GM18517 (cell line): ENCODE measurements around the gene BMERB1.
"Not testable (repeated sequence)": the region's sequence is repeated elsewhere in the genome, so short reads cannot be mapped to it uniquely, and the experiment has no call there.

Source experiments
- ATAC-seq: cut with Tn5 transposase; IDR thresholded peaks from one replicate; pipeline ENCODE4 v1.9.1; 2021; ENCODE audit warnings: mild to moderate bottlenecking, moderate library complexity; ENCODE audit not compliant: unreplicated experiment

The BMERB1 gene

GRCh38 chr16:15607221-15607699, 172.9 kb downstream of the BMERB1 start:
- not testable (repeated sequence) for ATAC-seq

- ATAC-seq = no peak
These were observed 173.5 kb downstream of the BMERB1 start for GRCh38 chr16:15607700-15608396.

DNA sequence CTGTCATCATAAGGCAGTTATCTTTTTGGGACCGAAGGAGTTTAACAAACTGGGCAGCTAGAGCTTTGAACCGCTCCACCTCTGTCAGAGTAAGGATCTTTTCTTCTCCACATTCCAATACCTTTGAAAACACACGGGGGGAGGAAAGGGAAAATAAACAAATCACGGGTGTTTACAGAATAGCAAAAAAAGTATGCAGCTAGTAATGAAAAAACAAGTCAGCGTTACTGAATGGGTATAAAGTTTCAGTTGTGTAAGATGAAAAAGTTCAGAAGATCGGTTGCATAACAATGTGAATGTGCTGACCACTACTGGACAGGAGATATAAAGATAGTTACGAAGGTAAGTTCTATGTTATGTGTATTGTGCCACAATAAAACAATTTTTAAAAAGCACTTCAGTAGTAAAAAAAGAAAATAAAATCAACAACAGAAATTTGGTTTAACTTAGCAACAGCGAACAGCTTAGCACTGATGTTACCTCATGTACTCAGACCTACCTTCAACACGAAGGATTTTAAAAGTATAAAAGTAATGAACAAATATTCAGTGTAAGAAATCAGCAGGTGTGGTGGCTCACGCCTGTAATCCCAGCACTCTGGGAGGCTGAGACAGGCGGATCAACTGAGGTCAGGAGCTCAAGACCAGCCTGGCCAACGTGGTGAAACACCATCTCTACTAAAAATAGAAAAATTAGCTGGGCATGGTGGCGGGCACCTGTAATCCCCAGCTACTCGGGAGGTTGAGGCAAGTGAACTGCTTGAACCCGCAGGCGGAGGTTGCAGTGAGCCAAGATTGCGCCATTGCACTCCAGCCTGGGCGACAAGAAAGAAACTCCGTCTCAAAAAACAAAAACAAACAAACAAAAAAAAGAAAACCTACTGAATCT, 174.3 kb downstream of the BMERB1 start:
- no peak for ATAC-seq

- ATAC-seq = no peak
These were observed 174.9 kb downstream of the BMERB1 start for GRCh38 chr16:15609286-15609649.

DNA sequence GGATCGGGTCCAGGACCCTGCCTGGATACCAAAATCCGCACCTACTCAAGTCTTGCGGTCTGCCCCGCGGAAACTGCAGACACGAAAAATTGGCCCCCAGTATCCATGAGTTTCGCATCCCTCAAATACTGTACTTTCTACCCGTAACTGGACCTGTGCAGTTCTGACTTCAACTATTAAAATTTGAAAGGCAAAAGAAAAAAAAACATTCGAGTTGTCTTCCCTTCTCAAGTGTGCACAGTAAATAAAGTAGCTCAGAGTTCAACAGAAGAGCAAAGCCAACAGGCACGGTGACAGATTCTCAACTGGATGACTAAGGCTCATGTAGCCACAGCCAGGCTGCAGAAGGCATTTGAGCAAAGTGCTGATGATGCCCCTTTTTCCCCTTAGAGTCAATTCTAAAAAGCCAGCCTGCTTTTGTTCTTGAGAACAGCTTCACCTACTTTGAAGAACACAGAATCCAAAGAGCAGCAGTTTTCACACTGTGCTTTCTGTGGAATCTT, 176.0 kb downstream of the BMERB1 start:
- ATAC-seq = no peak

DNA sequence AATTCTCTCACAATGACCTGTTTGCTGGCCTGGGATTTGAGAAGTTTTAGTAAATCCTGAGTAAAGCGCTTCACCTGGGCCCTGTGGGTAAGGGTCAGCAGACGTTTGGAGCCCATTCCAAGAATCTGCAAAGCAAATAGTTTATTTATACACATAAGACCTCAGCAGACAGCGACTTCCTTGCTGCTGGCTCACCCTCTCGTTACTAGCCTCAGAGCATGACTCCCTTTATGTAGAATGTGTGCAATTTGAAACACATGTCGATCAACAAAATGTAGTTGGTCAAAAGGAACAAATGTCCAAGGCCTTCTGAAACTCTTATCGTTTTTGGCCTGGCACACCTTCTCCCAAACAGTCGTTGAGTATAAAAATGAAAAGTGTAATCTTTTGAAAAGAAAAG, 177.2 kb downstream of the BMERB1 start:
- ATAC-seq = no peak

- no peak for ATAC-seq
These were observed 179.3 kb downstream of the BMERB1 start for GRCh38 chr16:15613676-15614075.

GRCh38 chr16:15616012-15616411, 181.6 kb downstream of the BMERB1 start:
- ATAC-seq = no peak

GRCh38 chr16:15616475-15617165, 182.2 kb downstream of the BMERB1 start:
- no peak for ATAC-seq

DNA sequence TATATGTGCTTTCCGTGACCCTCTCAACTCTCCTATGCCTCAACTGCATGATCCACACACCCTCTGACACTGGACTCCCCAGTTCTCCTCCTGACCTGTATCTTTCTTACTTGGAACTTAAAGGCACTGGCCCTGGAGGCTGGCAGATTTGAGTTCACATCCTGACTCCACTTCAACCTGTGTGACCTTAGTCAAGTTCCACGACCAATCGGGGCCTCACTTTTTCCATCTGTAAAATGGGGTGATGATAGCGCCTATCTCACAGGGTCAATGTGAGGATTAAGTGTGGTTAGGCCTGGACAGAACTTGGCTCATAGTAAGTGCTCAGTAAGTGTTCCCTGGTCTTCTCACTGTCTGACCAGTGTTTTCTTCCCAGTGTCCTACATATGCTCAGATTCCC, 183.5 kb downstream of the BMERB1 start:
- ATAC-seq = no peak

- no peak for ATAC-seq
These were observed 184.0 kb downstream of the BMERB1 start for GRCh38 chr16:15618392-15618791.

DNA sequence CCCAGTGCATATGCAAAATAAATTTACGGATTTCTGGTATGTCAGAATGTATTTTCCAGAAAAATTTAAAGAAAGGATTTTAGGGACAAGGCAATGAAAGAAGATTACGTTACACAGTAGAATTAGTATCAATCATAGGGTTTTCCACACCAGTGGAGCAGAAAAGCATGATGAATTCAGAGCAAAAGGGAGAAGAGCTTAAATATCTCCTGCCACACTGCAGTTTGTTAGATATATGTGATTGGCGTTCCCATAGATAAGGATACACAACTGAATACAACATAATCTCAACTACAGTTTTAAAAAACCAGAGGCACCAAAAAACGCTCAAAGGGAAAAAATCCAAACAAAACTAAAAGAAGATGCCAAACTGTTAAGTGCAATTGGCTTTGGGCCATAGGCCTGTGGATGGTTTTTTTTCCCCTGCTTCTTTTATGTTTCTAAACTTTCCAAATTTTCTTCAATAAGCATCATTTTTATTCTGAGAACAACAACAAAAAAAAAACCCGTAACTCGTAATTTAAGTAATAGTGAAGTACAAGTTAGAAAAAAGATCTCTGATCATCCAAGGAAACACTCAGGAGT, 186.3 kb downstream of the BMERB1 start:
- no peak for ATAC-seq

GRCh38 chr16:15621456-15621855, 187.1 kb downstream of the BMERB1 start:
- ATAC-seq = no peak

DNA sequence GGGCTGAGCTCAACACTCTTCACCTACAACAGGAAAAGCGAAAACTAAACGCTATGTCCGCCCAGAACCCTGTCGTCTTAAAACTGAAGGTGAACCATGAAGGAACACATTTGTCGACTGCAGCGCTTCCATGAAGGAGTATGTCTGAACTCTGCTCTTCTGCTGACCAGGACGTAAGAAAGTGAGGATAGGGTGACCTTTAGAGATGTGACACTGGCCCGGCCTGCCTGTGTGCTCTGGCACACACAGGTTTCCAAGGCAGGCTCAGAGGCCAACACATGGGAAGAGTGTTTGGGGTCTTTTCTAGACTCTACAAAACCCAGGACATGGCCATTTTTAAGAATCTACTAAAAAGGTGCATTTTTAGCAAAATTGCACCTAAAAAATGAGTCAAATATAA, 187.5 kb downstream of the BMERB1 start:
- ATAC-seq = no peak

DNA sequence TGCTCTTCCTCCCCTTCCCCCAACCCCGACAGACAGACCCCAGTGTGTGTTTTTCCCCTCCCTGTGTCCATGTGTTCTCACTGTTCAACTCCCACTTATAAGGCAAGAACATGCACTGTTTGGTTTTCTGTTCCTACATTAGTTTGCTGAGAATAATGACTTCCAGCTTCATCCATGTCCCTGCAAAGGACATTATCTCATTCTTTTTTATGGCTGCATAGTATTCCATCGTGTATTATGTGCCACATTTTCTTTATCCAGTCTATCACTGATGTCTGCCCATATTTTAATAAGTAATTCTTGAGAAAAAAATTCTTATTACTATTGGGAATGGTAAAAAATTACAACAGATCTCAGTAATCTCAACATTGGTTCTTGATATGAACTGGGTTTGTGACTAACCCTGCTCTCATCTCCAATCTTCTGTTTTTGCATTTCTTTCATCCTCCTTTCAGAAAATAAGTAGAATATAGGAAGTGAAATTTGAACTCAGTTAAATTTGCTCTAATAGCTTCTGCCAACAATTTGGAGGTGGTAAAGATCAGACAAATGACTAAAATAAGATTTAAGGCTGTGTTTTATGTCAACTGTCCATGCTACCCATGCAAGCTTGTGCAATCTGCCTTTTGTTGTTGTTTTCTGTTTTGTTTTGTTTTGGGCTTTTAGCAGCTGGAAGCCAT, 197.5 kb downstream of the BMERB1 start:
- no peak for ATAC-seq

DNA sequence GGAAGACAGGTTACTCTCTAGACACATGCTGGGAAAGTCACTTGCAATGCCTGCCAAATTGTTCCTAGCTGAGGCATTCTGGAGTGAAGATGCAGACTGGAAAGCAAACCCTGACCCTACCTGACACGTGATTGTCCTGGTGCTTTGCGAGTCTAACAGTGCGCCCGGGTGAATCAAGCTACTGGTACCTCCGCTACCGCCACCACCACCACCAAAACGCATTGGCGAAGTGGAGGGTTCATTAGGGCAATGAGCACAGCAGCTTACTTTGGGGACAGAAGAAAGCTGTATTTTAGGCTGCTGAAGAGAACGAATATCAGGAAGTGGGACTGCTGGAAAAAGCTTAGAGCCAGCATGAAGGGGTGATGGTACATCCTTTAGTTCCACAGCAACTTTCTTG, 201.5 kb downstream of the BMERB1 start:
- ATAC-seq = no peak

GRCh38 chr16:15636392-15636873, 202.0 kb downstream of the BMERB1 start:
- ATAC-seq = no peak
